Mesothelial cell of epicardium (in vitro differentiated cells): ENCODE measurements around the gene ETV7. TPM values are rescaled to one million over a fixed set of nuclear protein-coding genes. Genes with fewer than 3 reads are reported as not detected.
A peak's percentile ranks its signal among the peaks of the same experiment; 100 is the strongest.

Experiments
- DNase-seq, 2 experiments: peaks; one replicate each; pipeline ENCODE4 v3.0.0; 2021; ENCODE audit warnings: low spot score in 2 of 2; ENCODE audit not compliant: unreplicated experiment in 2 of 2
- H3K27ac Mint-ChIP-seq: 2 replicates; pipeline ENCODE4 v1.8.0; 2021; ENCODE audit warnings: mixed read lengths
- H3K27me3 Mint-ChIP-seq: 2 replicates; pipeline ENCODE4 v1.8.0; 2021; ENCODE audit warnings: low read depth, mixed read lengths
- H3K36me3 Mint-ChIP-seq: 2 replicates; pipeline ENCODE4 v1.8.0; 2021; ENCODE audit warnings: mixed read lengths
- H3K4me1 Mint-ChIP-seq: 2 replicates; pipeline ENCODE4 v1.8.0; 2021; ENCODE audit warnings: mixed read lengths
- H3K4me3 Mint-ChIP-seq: 2 replicates; pipeline ENCODE4 v1.8.0; 2021; ENCODE audit warnings: mild to moderate bottlenecking, moderate library complexity, mixed read lengths
- H3K9me3 Mint-ChIP-seq: 2 replicates; pipeline ENCODE4 v1.8.0; 2021; ENCODE audit warnings: mixed read lengths
- CTCF ChIP-seq: fragments of 200-600 bp; sonication (generic); IDR thresholded peaks from one replicate; pipeline ENCODE4 v1.5.0; 2021; ENCODE audit warnings: antibody characterized with exemption; ENCODE audit not compliant: unreplicated experiment
- total RNA-seq: library from RNA; stranded (reverse); gene quantifications from 3 replicates; pipeline ENCODE4 v1.2.1, GENCODE V29; 2021

Gene ETV7
- total RNA-seq, 1 donor from 2014 or later = 0.47 TPM

GRCh38 chr6:36362551-36363370, 24.7 kb downstream of the ETV7 start:
- no peaks in the 10 kb centered on the region for H3K4me1 Mint-ChIP-seq
- H3K9me3 Mint-ChIP-seq = no peaks in the 10 kb centered on the region
- H3K36me3 Mint-ChIP-seq = no peaks in the 10 kb centered on the region
- no peak for DNase-seq
- no peaks in the 10 kb centered on the region for H3K27me3 Mint-ChIP-seq
- no peak for TF ChIP-seq CTCF
- H3K27ac Mint-ChIP-seq = no peak overlapping the region
- no peak overlapping the region for H3K4me3 Mint-ChIP-seq

- no peaks in the 10 kb centered on the region for H3K36me3 Mint-ChIP-seq
- DNase-seq = no peak
- H3K4me1 Mint-ChIP-seq = no peaks in the 10 kb centered on the region
- H3K27ac Mint-ChIP-seq = no peak overlapping the region
- TF ChIP-seq CTCF = no peak
- no peaks in the 10 kb centered on the region for H3K27me3 Mint-ChIP-seq
- H3K9me3 Mint-ChIP-seq = no peaks in the 10 kb centered on the region
- no peak overlapping the region for H3K4me3 Mint-ChIP-seq
Measured at GRCh38 chr6:36361071-36361470, 26.4 kb downstream of the ETV7 start.

GRCh38 chr6:36360241-36361054, 27.0 kb downstream of the ETV7 start:
- H3K4me1 Mint-ChIP-seq = no peaks in the 10 kb centered on the region
- H3K4me3 Mint-ChIP-seq = no peak overlapping the region
- TF ChIP-seq CTCF = peak; percentile 83
- H3K27ac Mint-ChIP-seq = no peak overlapping the region
- no peaks in the 10 kb centered on the region for H3K9me3 Mint-ChIP-seq
- H3K27me3 Mint-ChIP-seq = no peaks in the 10 kb centered on the region
- no peaks in the 10 kb centered on the region for H3K36me3 Mint-ChIP-seq
- peak; percentile 52 to 79 for DNase-seq

GRCh38 chr6:36358226-36358915, 29.1 kb downstream of the ETV7 start:
- no peak for TF ChIP-seq CTCF
- H3K36me3 Mint-ChIP-seq = no peaks in the 10 kb centered on the region
- H3K9me3 Mint-ChIP-seq = peaks cover 4% of the 10 kb centered on the region
- no peak overlapping the region for H3K4me3 Mint-ChIP-seq
- H3K4me1 Mint-ChIP-seq = no peaks in the 10 kb centered on the region
- H3K27me3 Mint-ChIP-seq = no peaks in the 10 kb centered on the region
- DNase-seq = no peak
- no peak overlapping the region for H3K27ac Mint-ChIP-seq

GRCh38 chr6:36357872-36358225, 29.6 kb downstream of the ETV7 start:
- no peak for DNase-seq
- no peak for TF ChIP-seq CTCF
- Mint-ChIP-seq H3K9me3 (peaks cover 9% of the 10 kb centered on the region), H3K4me3 (no peak overlapping the region), H3K27ac (no peak overlapping the region), H3K27me3 (no peaks in the 10 kb centered on the region), H3K4me1 (no peaks in the 10 kb centered on the region), H3K36me3 (no peaks in the 10 kb centered on the region)
